GM21723 (cell line): ENCODE measurements around the gene TSPAN2.
A peak's percentile ranks its signal among the peaks of the same experiment; 100 is the strongest.

Experiments
- ATAC-seq: cut with Tn5 transposase; IDR thresholded peaks from one replicate; pipeline ENCODE4 v1.9.1; 2021; ENCODE audit warnings: mild to moderate bottlenecking, moderate library complexity; ENCODE audit not compliant: unreplicated experiment

TSPAN2 gene

GRCh38 chr1:115114308-115114707 is 25.0 kb upstream of the TSPAN2 start:
- no peak for ATAC-seq

GRCh38 chr1:115113766-115114165 is 24.5 kb upstream of the TSPAN2 start:
- no peak for ATAC-seq

GRCh38 chr1:115112496-115113375 is 23.4 kb upstream of the TSPAN2 start:
- ATAC-seq = no peak

GRCh38 chr1:115107516-115108260 is 18.4 kb upstream of the TSPAN2 start:
- no peak for ATAC-seq

GRCh38 chr1:115105831-115106230 is 16.5 kb upstream of the TSPAN2 start:
- ATAC-seq = no peak

- ATAC-seq = peak; percentile 2
Observed at GRCh38 chr1:115099693-115100050, 10.4 kb upstream of the TSPAN2 start.

GRCh38 chr1:115098979-115099692 is 9.8 kb upstream of the TSPAN2 start:
- ATAC-seq = peak; percentile 85

- ATAC-seq = no peak
Observed at GRCh38 chr1:115092175-115092574, 2.9 kb upstream of the TSPAN2 start.

- no peak for ATAC-seq
Observed at GRCh38 chr1:115091572-115091971, 2.3 kb upstream of the TSPAN2 start.

- no peak for ATAC-seq
Observed at GRCh38 chr1:115090956-115091355, 1.7 kb upstream of the TSPAN2 start.

GRCh38 chr1:115090540-115090939 is 1.2 kb upstream of the TSPAN2 start:
- no peak for ATAC-seq

- no peak for ATAC-seq
Observed at GRCh38 chr1:115090186-115090490, 835 bp upstream of the TSPAN2 start.

GRCh38 chr1:115088871-115089419 is 358 bp downstream of the TSPAN2 start:
- ATAC-seq = no peak

- ATAC-seq = no peak
Observed at GRCh38 chr1:115088115-115088778, 1.1 kb downstream of the TSPAN2 start.

GRCh38 chr1:115086176-115086830 is 3.0 kb downstream of the TSPAN2 start:
- ATAC-seq = no peak

GRCh38 chr1:115084902-115085511 is 4.3 kb downstream of the TSPAN2 start:
- no peak for ATAC-seq

GRCh38 chr1:115082949-115083348 is 6.4 kb downstream of the TSPAN2 start:
- ATAC-seq = no peak

- ATAC-seq = no peak
Observed at GRCh38 chr1:115078708-115079107, 10.6 kb downstream of the TSPAN2 start.

GRCh38 chr1:115077984-115078330 is 11.3 kb downstream of the TSPAN2 start:
- ATAC-seq = no peak
